Measurements from ENCODE around the gene SERINC2. TPM values are rescaled to one million over a fixed set of nuclear protein-coding genes. Genes with fewer than 3 reads are reported as not detected.

SERINC2 gene
- total and polyA plus RNA-seq, 9 of the 15 experiments (the other 6 are each of a cell fraction or from before 2014, with no cell fraction given): 0.07 to 1.2 (median 0.70) TPM; not detected in 2

- Histone ChIP-seq H2AFZ (ENCODE audit: low read depth, low read length) (no peak overlapping the region), H4K20me1 (replicated peaks; ENCODE audit: control insufficient read depth, insufficient read depth, low read length) (no peaks in the 10 kb centered on the region), H3K4me1 (replicated peaks in 1 of 2; ENCODE audit: control insufficient read depth in 2 of 2, insufficient read depth in 2 of 2, low read length in 2 of 2) (peaks cover 18 to 24% of the 10 kb centered on the region in 2 experiments), H3K27me3 (ENCODE audit: control insufficient read depth in 2 of 2, insufficient read depth in 2 of 2, low read length in 2 of 2) (no peaks in the 10 kb centered on the region), H3K9ac (ENCODE audit: insufficient read depth in 1 of 2, low read depth in 2 of 2, low read length in 2 of 2) (peak overlapping the region in 1 of 2 experiments; percentile 85; a peak in 1 of 4 replicates), H3K4me3 (no peak overlapping the region), H3K27ac (ENCODE audit: extremely low read depth, low read depth, low read length) (no peak overlapping the region), H3K9me1 (ENCODE audit: control insufficient read depth, insufficient read depth, low read length) (no peaks in the 10 kb centered on the region), H3K4me2 (ENCODE audit: insufficient read depth, low read length) (no peak overlapping the region), H3K36me3 (ENCODE audit: control insufficient read depth, insufficient read depth, low read length) (no peaks in the 10 kb centered on the region), H3K79me2 (ENCODE audit: control insufficient read depth, insufficient read depth, low read length) (no peaks in the 10 kb centered on the region), H3K9me3 (replicated peaks; ENCODE audit: control insufficient read depth, insufficient read depth, low read depth, low read length) (no peaks in the 10 kb centered on the region)
- no peak for FAIRE-seq
- in situ Hi-C loops (cut with MboI) (no loop called here), intact Hi-C loops (cut with micrococcal nuclease) (no loop called here)
- no TSS peak for BruUV-seq (replicated peaks)
- POLR2A ChIA-PET: interaction anchor here (0.6 to 2.1 kb wide), 5 partner anchors 8 to 22 kb away, joined by 3 to 6 read pairs (median 4); no protein-coding TSS in a partner anchor
- CTCF ChIA-PET (ENCODE audit: low intra/inter-chr PET ratio): interaction anchor here (0.5 kb wide), 1 partner anchor 189 kb away, joined by 3 read pairs; no protein-coding TSS in a partner anchor
- 85% methylated on average over 10 of the region's 10 CpGs for WGBS (ENCODE audit: insufficient coverage, low coverage, missing lambda C conversion rate)
- ATAC-seq: no peak
- DNase-seq (ENCODE audit: extremely low read depth in 1 of 4, low spot score in 3 of 4): no peak
- TF ChIP-seq AFF1 (IDR thresholded peaks at IDR 0.05; ENCODE audit: low read depth in 1 of 2, partially characterized antibody in 2 of 2) (no peak), ZNF184 (CRISPR knock-in tag; IDR thresholded peaks at IDR 0.05) (no peak), ZKSCAN8 (CRISPR knock-in tag; IDR thresholded peaks at IDR 0.05) (no peak), NUFIP1 (IDR thresholded peaks at IDR 0.05; ENCODE audit: partially characterized antibody) (no peak), NCOR1 (IDR thresholded peaks at IDR 0.05) (no peak), ZBTB11 (CRISPR knock-in tag; IDR thresholded peaks at IDR 0.05) (no peak), NFXL1 (CRISPR knock-in tag; IDR thresholded peaks at IDR 0.05) (no peak), ZNF143 (CRISPR knock-in tag; IDR thresholded peaks at IDR 0.05) (no peak), CAMTA2 (CRISPR knock-in tag; conservative IDR thresholded peaks at IDR 0.05) (no peak), SMARCC2 (IDR thresholded peaks at IDR 0.05; ENCODE audit: low read depth) (no peak), CBX5 (IDR thresholded peaks at IDR 0.05; ENCODE audit: borderline replicate concordance, low read depth) (no peak), BRD9 (IDR thresholded peaks at IDR 0.05; ENCODE audit: low read depth, partially characterized antibody) (no peak), DEAF1 (CRISPR knock-in tag; IDR thresholded peaks at IDR 0.05) (no peak), CBX3 (IDR thresholded peaks at IDR 0.05; ENCODE audit: borderline replicate concordance in 1 of 2, low read length in 2 of 2) (no peak), BMI1 (IDR thresholded peaks at IDR 0.05; ENCODE audit: low read length) (no peak)
These were observed 40.3 kb upstream of the SERINC2 start for GRCh38 chr1:31372751-31373055.

Data from K562 (cell line).